ENCODE results near the gene ENDOG.

The ENDOG gene

DNA sequence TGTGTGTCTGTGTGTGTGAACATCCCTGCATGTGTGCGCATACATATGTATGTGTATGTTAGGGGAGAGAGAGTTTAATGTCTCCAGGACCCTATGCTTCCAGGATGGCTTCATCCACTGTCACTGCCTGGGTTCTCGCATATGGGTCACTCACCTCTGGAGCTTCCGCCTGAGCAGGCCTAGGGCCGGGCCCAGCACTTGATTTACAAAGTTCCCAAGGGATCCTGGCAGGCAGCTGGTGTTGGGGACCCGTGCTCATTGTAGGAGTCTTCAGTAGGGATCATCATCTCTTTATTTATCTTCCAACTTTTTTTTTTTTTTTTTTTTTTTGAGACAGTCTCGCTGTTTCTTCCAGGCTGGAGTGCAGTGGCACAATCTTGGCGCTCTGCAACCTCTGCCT lies 18.2 kb upstream of the ENDOG start:
- DNase-seq (ENCODE audit: low read depth) = no peak

DNA sequence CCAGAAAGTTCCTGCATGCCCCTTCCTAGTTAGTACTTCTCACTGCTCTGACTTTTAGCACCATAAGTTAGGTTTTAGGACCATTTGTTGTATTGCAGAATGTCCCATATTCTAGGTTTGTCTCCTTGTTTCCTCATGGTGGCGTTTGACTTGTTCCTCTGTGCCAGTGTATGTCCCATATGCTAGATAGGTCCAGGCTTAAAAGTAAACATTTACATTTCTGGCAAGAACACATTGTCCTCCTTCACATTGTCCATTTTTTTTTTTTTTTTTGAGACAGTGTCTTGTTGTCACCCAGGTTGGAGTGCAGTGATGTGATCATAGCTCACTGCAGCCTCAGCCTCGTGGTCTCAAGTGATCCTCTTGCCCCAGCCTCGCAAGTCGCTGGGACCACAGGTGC lies 15.8 kb upstream of the ENDOG start:
- DNase-seq (ENCODE audit: low read depth) = no peak

DNA sequence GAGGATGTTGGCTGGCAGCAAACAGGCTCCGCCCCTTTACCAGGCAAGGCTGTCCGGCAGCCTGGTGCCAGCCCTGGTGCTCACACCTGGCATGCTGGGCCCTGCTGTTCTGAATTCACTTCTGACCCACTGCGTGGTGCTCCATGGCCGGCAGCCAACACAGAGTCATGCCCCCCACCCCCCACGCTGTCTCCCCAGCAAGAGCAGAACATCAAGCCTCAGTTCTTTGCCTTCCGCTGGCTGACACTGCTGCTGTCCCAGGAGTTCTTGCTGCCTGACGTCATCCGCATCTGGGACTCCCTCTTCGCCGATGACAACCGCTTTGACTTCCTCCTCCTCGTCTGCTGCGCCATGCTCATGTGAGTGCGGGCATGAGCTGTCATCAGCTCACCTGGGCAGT lies 12.6 kb upstream of the ENDOG start:
- DNase-seq (ENCODE audit: low read depth) = no peak

DNA sequence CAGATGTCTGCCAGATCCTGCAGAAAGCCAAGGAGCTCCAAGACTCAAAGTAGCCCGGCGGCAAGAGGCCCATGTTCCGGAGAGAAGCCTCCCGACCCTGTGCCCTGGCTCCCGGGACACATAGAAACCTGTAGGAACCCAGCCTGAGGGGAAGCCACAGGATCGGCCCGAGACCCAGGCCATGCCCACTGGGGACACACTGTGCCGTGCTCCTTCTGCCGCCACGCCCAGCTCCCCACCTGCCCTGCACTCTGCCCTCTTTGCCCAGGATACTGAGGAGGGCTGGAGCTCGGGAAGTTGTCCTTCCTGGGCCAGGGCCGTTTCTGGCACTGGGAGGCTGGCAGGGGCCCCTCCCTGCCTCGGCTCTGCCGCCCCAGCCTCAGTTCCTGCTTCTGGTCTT lies 10.5 kb upstream of the ENDOG start:
- DNase-seq (ENCODE audit: low read depth) = no peak

DNA sequence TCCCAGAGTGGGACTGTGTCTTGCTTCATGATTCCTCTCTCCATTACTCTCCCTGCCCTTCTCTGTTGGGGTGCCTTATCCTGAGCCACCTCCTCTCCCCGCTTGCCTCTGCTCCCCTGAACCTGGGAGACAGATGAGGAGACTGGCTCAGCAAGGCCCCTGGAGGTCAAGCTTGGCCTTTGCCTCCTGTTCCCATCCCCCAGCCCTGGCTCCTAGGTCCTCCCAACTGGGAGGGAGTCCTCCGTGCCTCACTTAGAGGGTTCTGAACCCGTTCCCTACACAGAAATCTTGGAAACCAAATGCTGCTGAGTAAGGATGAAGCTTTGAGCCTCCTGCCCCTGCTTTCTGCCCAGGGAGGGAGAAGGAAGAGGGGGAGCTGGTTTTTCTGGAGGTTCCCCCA lies 9.8 kb upstream of the ENDOG start:
- DNase-seq (ENCODE audit: low read depth) = no peak

GRCh38 chr9:128809036-128809599 lies 9.2 kb upstream of the ENDOG start:
- no peak for DNase-seq (ENCODE audit: low read depth)

DNA sequence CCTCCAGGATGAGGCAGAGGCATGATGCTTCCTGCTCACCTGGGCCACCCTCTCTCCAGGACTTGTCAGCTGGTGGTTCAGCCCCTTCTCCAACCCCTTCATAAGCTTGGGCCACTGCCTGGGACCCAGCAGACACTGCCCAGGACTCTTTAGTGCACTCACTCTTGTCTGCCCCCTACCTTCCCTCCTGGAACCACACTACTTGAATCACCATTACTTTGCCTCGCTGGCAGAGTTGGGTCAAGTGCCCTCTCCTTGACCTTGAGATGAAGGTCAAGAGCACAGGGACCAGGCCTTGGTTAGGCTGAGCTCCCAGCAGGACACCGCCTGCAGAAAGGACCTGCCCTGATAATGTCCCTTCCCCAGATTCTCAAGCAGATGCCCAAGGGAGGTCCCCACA lies 8.5 kb upstream of the ENDOG start:
- DNase-seq (ENCODE audit: low read depth) = no peak

GRCh38 chr9:128810873-128811272 lies 7.4 kb upstream of the ENDOG start:
- DNase-seq (ENCODE audit: low read depth) = no peak

GRCh38 chr9:128818839-128819715 lies 777 bp downstream of the ENDOG start:
- no peak for DNase-seq (ENCODE audit: low read depth)

DNA sequence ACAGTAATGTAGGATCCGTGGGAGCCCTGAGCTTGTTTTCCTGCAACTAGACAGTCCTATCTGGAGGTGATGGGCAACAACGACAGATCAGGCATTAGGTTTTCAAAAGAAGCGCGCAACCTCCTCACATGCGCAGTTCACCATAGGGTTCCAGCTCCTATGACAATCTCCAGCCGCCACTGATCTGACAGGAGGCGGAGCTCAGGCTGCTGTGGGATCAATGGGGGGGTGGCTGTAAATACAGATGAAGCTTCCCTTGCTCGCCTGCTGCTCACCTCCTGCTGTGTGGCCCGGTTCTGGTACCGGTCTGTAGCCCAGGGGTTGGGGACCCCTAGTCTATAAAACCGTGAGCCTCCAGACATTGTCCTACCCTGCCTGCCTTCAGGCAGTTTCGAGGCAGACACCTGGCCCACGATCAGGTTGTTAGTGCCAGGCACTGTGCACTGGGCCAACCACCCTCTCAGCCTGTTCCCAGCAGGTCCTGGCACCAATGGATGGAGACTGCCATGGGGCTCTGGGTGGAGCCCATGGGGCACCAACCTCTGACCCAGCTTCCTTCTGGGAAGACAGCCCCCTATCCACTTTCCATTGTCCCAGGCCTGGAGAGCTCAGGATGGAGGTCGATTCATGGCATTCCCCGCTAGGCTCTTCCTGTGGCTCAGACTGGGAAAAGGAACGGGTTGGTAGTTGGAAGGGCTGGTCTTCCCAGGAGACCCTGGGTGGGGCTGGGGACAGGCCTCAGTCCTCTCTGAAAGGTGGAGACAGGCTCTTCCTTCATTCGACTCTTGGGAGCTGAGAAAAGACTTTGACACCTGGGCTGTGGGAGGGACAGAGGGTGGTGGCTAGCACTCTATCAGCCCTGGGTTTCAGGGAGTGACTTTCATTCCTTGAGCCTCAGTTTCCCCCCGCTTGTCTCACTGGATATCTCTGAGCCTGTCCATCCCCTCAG lies 1.7 kb downstream of the ENDOG start:
- no peak for DNase-seq (ENCODE audit: low read depth)

- no peak for DNase-seq (ENCODE audit: low read depth)
Observed at GRCh38 chr9:128820665-128821583, 2.6 kb downstream of the ENDOG start.

DNA sequence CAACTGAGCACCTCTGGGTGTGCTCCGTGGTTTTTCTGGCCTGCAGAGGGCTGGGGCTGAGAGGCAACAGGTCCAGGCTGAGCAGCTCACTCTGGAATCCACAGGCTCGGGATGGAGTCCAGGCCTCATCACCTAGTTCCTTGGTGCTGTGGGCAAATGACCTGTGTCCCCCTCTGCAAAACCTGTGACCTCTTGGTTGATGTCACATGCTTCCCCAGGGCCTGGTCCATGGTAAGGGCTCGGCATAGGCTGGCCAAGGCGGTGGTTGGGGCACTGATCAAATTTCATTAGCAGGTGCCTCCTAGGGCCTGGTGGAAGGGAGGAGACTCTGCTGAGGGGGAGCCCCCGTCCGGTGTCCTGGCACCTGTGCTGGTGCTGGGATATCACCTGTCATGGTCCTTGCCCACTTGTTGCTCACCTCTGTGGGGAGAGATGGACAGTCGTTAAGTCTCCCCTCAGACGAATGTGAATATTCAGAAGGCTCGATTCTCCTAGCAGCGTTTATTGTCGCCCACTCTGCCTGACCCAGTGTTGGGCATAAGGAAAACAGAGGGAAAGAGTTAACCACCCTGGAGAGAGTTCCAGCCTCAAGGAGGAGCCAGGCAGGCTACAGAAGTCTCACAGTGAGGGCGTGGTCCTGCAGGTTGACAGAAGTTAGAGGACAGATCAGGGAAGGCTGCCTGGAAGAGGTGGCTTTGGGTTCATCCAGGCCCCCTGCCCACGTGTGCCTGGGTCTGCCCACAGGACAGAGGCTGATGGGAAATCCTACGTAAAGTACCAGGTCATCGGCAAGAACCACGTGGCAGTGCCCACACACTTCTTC lies 3.5 kb downstream of the ENDOG start:
- DNase-seq (ENCODE audit: low read depth) = no peak

GRCh38 chr9:128822407-128823042 lies 4.2 kb downstream of the ENDOG start:
- no peak for DNase-seq (ENCODE audit: low read depth)

- no peak for DNase-seq (ENCODE audit: low read depth)
Observed at GRCh38 chr9:128823362-128823902, 5.1 kb downstream of the ENDOG start.

DNA sequence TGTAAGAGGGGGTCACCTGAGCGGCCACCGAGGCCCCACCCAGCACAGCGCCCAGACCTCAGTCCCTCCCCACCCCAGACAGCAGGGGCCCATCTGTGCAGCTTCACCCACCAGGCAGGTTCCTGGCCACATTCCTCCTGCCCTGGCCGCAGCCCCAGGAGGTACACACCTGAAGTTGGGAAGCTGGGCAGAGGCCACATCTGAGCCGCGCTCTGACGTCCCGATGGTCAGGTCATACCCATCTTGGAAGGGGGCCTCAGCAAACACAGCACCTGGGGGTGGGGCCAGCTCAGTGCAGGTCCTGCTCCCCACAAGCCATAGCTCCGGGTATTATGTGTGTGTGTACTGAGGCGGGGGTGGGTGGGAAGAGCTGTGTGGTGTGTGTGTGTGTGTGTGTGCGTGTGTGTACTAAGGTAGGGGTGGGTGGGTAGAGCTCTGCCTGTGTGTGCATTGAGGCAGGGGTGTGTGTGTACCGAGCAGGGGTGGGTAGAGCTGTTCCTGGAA lies 5.7 kb downstream of the ENDOG start:
- DNase-seq (ENCODE audit: low read depth) = no peak

DNA sequence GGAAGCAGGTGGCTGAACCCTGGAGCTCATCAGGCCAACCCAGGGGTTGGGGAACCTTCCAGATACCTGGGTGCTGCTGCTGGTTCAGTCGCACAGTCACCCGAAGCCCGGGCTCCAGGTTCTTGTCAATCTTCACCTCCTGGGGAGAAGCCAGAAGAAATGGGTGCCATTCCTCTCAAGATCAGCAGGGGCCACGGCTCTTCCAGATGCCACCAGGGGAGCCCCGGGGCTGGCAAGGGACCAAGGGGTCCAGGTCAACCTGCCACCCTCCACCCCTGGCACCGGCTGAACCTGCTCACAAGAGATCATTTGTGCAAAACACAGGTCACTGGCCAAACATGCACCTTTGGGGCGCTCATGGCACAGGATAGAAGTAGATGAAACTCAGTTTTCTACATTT lies 6.6 kb downstream of the ENDOG start:
- no peak for DNase-seq (ENCODE audit: low read depth)

- DNase-seq (ENCODE audit: low read depth) = no peak
Observed at GRCh38 chr9:128825923-128826700, 7.8 kb downstream of the ENDOG start.

GRCh38 chr9:128828267-128828666 lies 10.0 kb downstream of the ENDOG start:
- no peak for DNase-seq (ENCODE audit: low read depth)
